CD14-positive monocyte (primary cell): ENCODE data around the gene DSG3. TPM values are rescaled to one million over a fixed set of nuclear protein-coding genes. Genes with fewer than 3 reads are reported as not detected.

Experiments used
- DNase-seq, 3 donors: peaks; one replicate each; pipeline ENCODE4 v3.0.0-alpha.2; 2011 to 2022
- H2AFZ ChIP-seq: 2 replicates; pipeline ENCODE4 v1.6.0; 2012; ENCODE audit warnings: mild to moderate bottlenecking, low read depth, low read length, inconsistent platforms; ENCODE audit not compliant: insufficient read depth, poor library complexity, severe bottlenecking
- H3K27ac ChIP-seq, 2 donors: 1 replicate in 1 of 2; 2 replicates in 1 of 2; pipeline ENCODE4 v1.5.1; 2012 to 2013; ENCODE audit warnings: low read length in 2 of 2, control low read depth in 1 of 2, inconsistent platforms in 1 of 2, low read depth in 1 of 2, mild to moderate bottlenecking in 1 of 2
- H3K27me3 ChIP-seq, 2 donors: one replicate each; pipeline versions ENCODE4 v1.6.0 to v1.6.1; 2011 to 2013; ENCODE audit warnings: low read length in 2 of 2; ENCODE audit not compliant: control insufficient read depth in 2 of 2, insufficient read depth in 2 of 2
- H3K36me3 ChIP-seq, 2 donors: replicated peaks in 1 of 2; 1 replicate in 1 of 2; 2 replicates in 1 of 2; pipeline versions ENCODE4 v1.5.1 to v1.6.1; 2012 to 2013; ENCODE audit warnings: low read length in 2 of 2, control low read depth in 1 of 2, inconsistent platforms in 1 of 2, mild to moderate bottlenecking in 1 of 2; ENCODE audit not compliant: insufficient read depth in 2 of 2, control insufficient read depth in 1 of 2
- H3K4me1 ChIP-seq, 2 donors: 1 replicate in 1 of 2; 2 replicates in 1 of 2; pipeline versions ENCODE4 v1.5.1 to v1.6.1; 2012 to 2013; ENCODE audit warnings: low read length in 2 of 2, control low read depth in 1 of 2, inconsistent platforms in 1 of 2, mild to moderate bottlenecking in 1 of 2, moderate library complexity in 1 of 2; ENCODE audit not compliant: insufficient read depth in 2 of 2, control insufficient read depth in 1 of 2
- H3K4me2 ChIP-seq: replicated peaks from 2 replicates; pipeline ENCODE3; 2012; ENCODE audit warnings: low read length, moderate library complexity, mild to moderate bottlenecking; ENCODE audit not compliant: poor library complexity, severe bottlenecking; ENCODE audit errors: extremely low read depth
- H3K4me3 ChIP-seq, 3 experiments: fragments of 200-600 bp in 1 of 3; sonication (generic) in 1 of 3; replicated peaks in 1 of 3; 1 replicate in 2 of 3; 2 replicates in 1 of 3; pipeline ENCODE4 v1.5.1; 2011 to 2013; ENCODE audit warnings: low read length in 3 of 3, mild to moderate bottlenecking in 3 of 3, control low read depth in 2 of 3, low read depth in 2 of 3, inconsistent platforms in 1 of 3, moderate library complexity in 1 of 3
- H3K79me2 ChIP-seq: 2 replicates; pipeline ENCODE4 v1.6.0; 2012; ENCODE audit warnings: mild to moderate bottlenecking, control low read depth, inconsistent platforms, low read length, moderate library complexity; ENCODE audit not compliant: insufficient read depth
- H3K9ac ChIP-seq: 2 replicates; pipeline ENCODE4 v1.6.0; 2017; ENCODE audit warnings: low read length, mild to moderate bottlenecking; ENCODE audit not compliant: insufficient read depth, poor library complexity, severe bottlenecking
- H3K9me3 ChIP-seq, 2 donors: replicated peaks in 1 of 2; 1 replicate in 1 of 2; 2 replicates in 1 of 2; pipeline versions ENCODE4 v1.5.1 to v1.6.1; 2012 to 2013; ENCODE audit warnings: low read length in 2 of 2, control low read depth in 1 of 2; ENCODE audit not compliant: control insufficient read depth in 1 of 2, insufficient read depth in 1 of 2
- H4K20me1 ChIP-seq: 2 replicates; pipeline ENCODE4 v1.6.0; 2012; ENCODE audit warnings: mild to moderate bottlenecking, low read length, control low read depth, moderate library complexity; ENCODE audit not compliant: insufficient read depth
- H3K27ac Mint-ChIP-seq, 7 donors: one replicate each; pipeline ENCODE4 v1.8.0; 2020; ENCODE audit warnings: mild to moderate bottlenecking in 7 of 7, mixed read lengths in 7 of 7, moderate library complexity in 6 of 7, inconsistent platforms in 2 of 7
- H3K27me3 Mint-ChIP-seq, 3 donors: one replicate each; pipeline ENCODE4 v1.8.0; 2021 to 2022; ENCODE audit warnings: low read depth in 3 of 3, mild to moderate bottlenecking in 3 of 3, mixed read lengths in 3 of 3, moderate library complexity in 3 of 3, inconsistent platforms in 1 of 3
- H3K36me3 Mint-ChIP-seq, 2 donors: one replicate each; pipeline ENCODE4 v1.8.0; 2020; ENCODE audit warnings: mixed read lengths in 2 of 2, inconsistent platforms in 1 of 2, mild to moderate bottlenecking in 1 of 2
- H3K4me1 Mint-ChIP-seq: one replicate; pipeline ENCODE4 v1.8.0; 2020; ENCODE audit warnings: mild to moderate bottlenecking, mixed read lengths
- H3K4me3 Mint-ChIP-seq, 2 donors: one replicate each; pipeline ENCODE4 v1.8.0; 2020; ENCODE audit warnings: mild to moderate bottlenecking in 2 of 2, mixed read lengths in 2 of 2, moderate library complexity in 1 of 2
- H3K9me3 Mint-ChIP-seq, 7 donors: one replicate each; pipeline ENCODE4 v1.8.0; 2020 to 2022; ENCODE audit warnings: mixed read lengths in 7 of 7, mild to moderate bottlenecking in 6 of 7, moderate library complexity in 6 of 7, inconsistent platforms in 2 of 7
- CTCF ChIP-seq: fragments of 200-600 bp; IDR thresholded peaks from one replicate; pipeline ENCODE4 v1.8.0; 2022; ENCODE audit warnings: antibody characterized with exemption, mild to moderate bottlenecking
- WGBS: methylation state at CpG from one replicate; pipeline ENCODE4 v1.1.5; 2013; ENCODE audit warnings: missing lambda C conversion rate; ENCODE audit not compliant: insufficient coverage; 5-methylcytosine and 5-hydroxymethylcytosine counted together
- intact Hi-C, 2 donors: fragments of 100-400 bp; cut with micrococcal nuclease; formaldehyde crosslinking; loops; one replicate each; pipeline versions ENCODE4 v1.15.0 to v1.15.1; 2023
- polyA plus RNA-seq, 3 donors: library from polyadenylated mRNA; depleted of rRNA in 1 of 3; unstranded in 2 of 3; stranded (reverse) in 1 of 3; fragments of 300-500 nt in 2 of 3; fragments of >200 nt in 1 of 3; fragmentation: Illumina TruSeq in 2 of 3; gene quantifications; 1 replicate in 2 of 3; 2 replicates in 1 of 3; pipeline ENCODE4 v1.2.3, GENCODE V29; 2012 to 2021

DSG3 gene
- polyA plus RNA-seq, 3 donors: not detected

GRCh38 chr18:31413137-31413536 lies 34.4 kb upstream of the DSG3 start:
- no CpG with 5 or more reads among the region's 6 CpGs for WGBS
- peaks cover 0 to 5% of the 10 kb centered on the region in 2 donors for H3K9me3 ChIP-seq
- Mint-ChIP-seq H3K4me3 (no peak overlapping the region), H3K9me3 (peaks cover 0 to 10% (median 3%) of the 10 kb centered on the region in 7 donors), H3K4me1 (no peaks in the 10 kb centered on the region), H3K36me3 (no peaks in the 10 kb centered on the region), H3K27ac (no peak overlapping the region), H3K27me3 (no peaks in the 10 kb centered on the region)
- intact Hi-C loops: no loop called here
- no peak overlapping the region for H3K9ac ChIP-seq
- TF ChIP-seq CTCF: no peak
- no peaks in the 10 kb centered on the region for H3K27me3 ChIP-seq
- H3K4me2 ChIP-seq: no peak overlapping the region
- H3K4me3 ChIP-seq: no peak overlapping the region
- H2AFZ ChIP-seq: no peak overlapping the region
- no peaks in the 10 kb centered on the region for H3K79me2 ChIP-seq
- DNase-seq: no peak
- H3K36me3 ChIP-seq: no peaks in the 10 kb centered on the region
- no peaks in the 10 kb centered on the region for H3K4me1 ChIP-seq
- H4K20me1 ChIP-seq: no peaks in the 10 kb centered on the region
- no peak overlapping the region for H3K27ac ChIP-seq

GRCh38 chr18:31417850-31418249 lies 29.7 kb upstream of the DSG3 start:
- Mint-ChIP-seq H3K36me3 (no peaks in the 10 kb centered on the region), H3K9me3 (peaks cover 0 to 4% (median 0%) of the 10 kb centered on the region in 7 donors), H3K27ac (no peak overlapping the region), H3K27me3 (peaks cover 0 to 2% (median 0%) of the 10 kb centered on the region in 3 donors), H3K4me3 (no peak overlapping the region), H3K4me1 (no peaks in the 10 kb centered on the region)
- H4K20me1 ChIP-seq: no peaks in the 10 kb centered on the region
- H3K4me3 ChIP-seq: no peak overlapping the region
- H3K27ac ChIP-seq: no peak overlapping the region
- H3K79me2 ChIP-seq: no peaks in the 10 kb centered on the region
- no peak for TF ChIP-seq CTCF
- H3K9me3 ChIP-seq: no peaks in the 10 kb centered on the region
- no peak overlapping the region for H3K4me2 ChIP-seq
- no peak overlapping the region for H2AFZ ChIP-seq
- intact Hi-C loops: no loop called here
- no peaks in the 10 kb centered on the region for H3K36me3 ChIP-seq
- no peaks in the 10 kb centered on the region for H3K27me3 ChIP-seq
- no peaks in the 10 kb centered on the region for H3K4me1 ChIP-seq
- H3K9ac ChIP-seq: no peak overlapping the region
- no peak for DNase-seq
